NCI-H460 (cell line): Measurements from ENCODE around the gene TMEM47. TPM values are rescaled to one million over a fixed set of nuclear protein-coding genes. Genes with fewer than 3 reads are reported as not detected.

Source experiments
- DNase-seq: peaks from one replicate; pipeline ENCODE4 v3.0.0-alpha.2; 2016; ENCODE audit warnings: low read depth; ENCODE audit errors: extremely low read depth
- total RNA-seq: library from RNA; depleted of rRNA; stranded (reverse); fragments of >200 nt; shearing (Covaris generic); gene quantifications from 2 replicates; pipeline ENCODE4 v1.2.3, GENCODE V29; 2014

TMEM47 gene
- total RNA-seq, 1 experiment from 2014 or later = 14.4 TPM

GRCh38 chrX:34586346-34586911 is 70.7 kb downstream of the TMEM47 start:
- DNase-seq = no peak

- DNase-seq = no peak
These were observed 71.5 kb downstream of the TMEM47 start for GRCh38 chrX:34585561-34585960.

- no peak for DNase-seq
These were observed 72.3 kb downstream of the TMEM47 start for GRCh38 chrX:34584781-34585180.

GRCh38 chrX:34580069-34580468 is 77.0 kb downstream of the TMEM47 start:
- DNase-seq = no peak

GRCh38 chrX:34578237-34578636 is 78.8 kb downstream of the TMEM47 start:
- DNase-seq = peak; percentile 30
